ENCODE measurements around the gene ZNF175.

Gene ZNF175

GRCh38 chr19:51572908-51573307, 1.8 kb downstream of the ZNF175 start:
- Histone ChIP-seq H2AK5ac (ENCODE audit: low read length, severe bottlenecking) (no peak overlapping the region), H3K4me2 (ENCODE audit: low read length, poor library complexity, severe bottlenecking) (peak overlapping the region; percentile 38), H2BK120ac (ENCODE audit: low read depth, low read length) (no peak overlapping the region), H3K4me1 (ENCODE audit: control insufficient read depth, insufficient read depth, low read depth, low read length) (peaks cover 11% of the 10 kb centered on the region), H2AFZ (ENCODE audit: low read depth, low read length) (no peak overlapping the region), H3K9ac (ENCODE audit: low read length) (peak overlapping the region; percentile 92), H3K23ac (ENCODE audit: low read length in 2 of 2) (no peak overlapping the region), H3K14ac (ENCODE audit: low read length in 2 of 2) (no peak overlapping the region), H3K18ac (ENCODE audit: low read depth in 1 of 2, low read length in 2 of 2) (no peak overlapping the region), H3K27ac (ENCODE audit: low read length, poor library complexity, severe bottlenecking) (peak overlapping the region; percentile 10), H3K9me3 (ENCODE audit: control insufficient read depth, low read length) (no peaks in the 10 kb centered on the region), H3K27me3 (ENCODE audit: control insufficient read depth in 1 of 2, insufficient read depth in 1 of 2, low read length in 2 of 2) (no peaks in the 10 kb centered on the region), H2BK12ac (ENCODE audit: low read length in 2 of 2) (no peak overlapping the region), H3K36me3 (ENCODE audit: control insufficient read depth in 1 of 2, insufficient read depth in 2 of 2, low read depth in 1 of 2, low read length in 2 of 2) (peaks cover 7 to 37% of the 10 kb centered on the region in 2 experiments), H3K79me1 (replicated peaks; ENCODE audit: low read length, poor library complexity, severe bottlenecking) (peaks cover 19% of the 10 kb centered on the region), H3K4ac (ENCODE audit: low read depth in 1 of 2, low read length in 2 of 2) (no peak overlapping the region), H2BK5ac (ENCODE audit: low read depth, low read length, poor library complexity, severe bottlenecking) (no peak overlapping the region), H2BK15ac (ENCODE audit: low read depth, poor library complexity, severe bottlenecking) (no peak overlapping the region), H4K8ac (ENCODE audit: low read length) (no peak overlapping the region), H3K4me3 (ENCODE audit: insufficient read depth in 1 of 2, low read depth in 1 of 2, low read length in 2 of 2) (peak overlapping the region in 1 of 2 experiments; percentile 95), H4K91ac (ENCODE audit: low read length) (no peak overlapping the region)
- WGBS, result 42% methylated on average over 4 of the region's 4 CpGs
- DNase-seq, result peak; percentile 78

DNA sequence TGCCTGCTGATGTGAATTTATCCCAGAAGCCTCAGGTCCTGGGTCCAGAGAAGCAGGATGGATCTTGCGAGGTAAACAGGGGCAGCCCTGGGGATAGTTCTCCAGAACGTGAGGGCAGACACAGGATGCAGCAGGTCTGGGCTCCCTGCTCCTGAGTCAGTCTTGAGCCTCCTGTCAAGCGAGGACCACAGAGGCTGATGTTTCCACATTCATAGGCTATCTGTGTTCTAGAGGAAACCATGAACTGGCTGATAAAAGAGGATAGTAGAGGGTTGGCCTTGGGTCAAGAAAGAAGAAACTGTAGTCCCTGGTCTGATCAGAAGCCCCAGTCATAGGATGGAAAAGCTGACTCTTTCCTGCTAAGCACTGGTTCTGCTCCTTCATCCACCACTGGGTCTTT, 2.2 kb downstream of the ZNF175 start:
- Histone ChIP-seq H2BK15ac (ENCODE audit: low read depth, poor library complexity, severe bottlenecking) (no peak overlapping the region), H3K27ac (ENCODE audit: low read length, poor library complexity, severe bottlenecking) (peak overlapping the region; percentile 10), H3K14ac (ENCODE audit: low read length in 2 of 2) (no peak overlapping the region), H3K4me3 (ENCODE audit: insufficient read depth in 1 of 2, low read depth in 1 of 2, low read length in 2 of 2) (peak overlapping the region in 1 of 2 experiments; percentile 95), H3K9me3 (ENCODE audit: control insufficient read depth, low read length) (no peaks in the 10 kb centered on the region), H2AK5ac (ENCODE audit: low read length, severe bottlenecking) (no peak overlapping the region), H2BK5ac (ENCODE audit: low read depth, low read length, poor library complexity, severe bottlenecking) (no peak overlapping the region), H3K18ac (ENCODE audit: low read depth in 1 of 2, low read length in 2 of 2) (no peak overlapping the region), H2BK120ac (ENCODE audit: low read depth, low read length) (no peak overlapping the region), H3K23ac (ENCODE audit: low read length in 2 of 2) (no peak overlapping the region), H3K27me3 (ENCODE audit: control insufficient read depth in 1 of 2, insufficient read depth in 1 of 2, low read length in 2 of 2) (no peaks in the 10 kb centered on the region), H3K4ac (ENCODE audit: low read depth in 1 of 2, low read length in 2 of 2) (peak overlapping the region in 1 of 2 experiments; percentile 1), H4K8ac (ENCODE audit: low read length) (no peak overlapping the region), H3K9ac (ENCODE audit: low read length) (peak overlapping the region; percentile 92), H3K4me2 (ENCODE audit: low read length, poor library complexity, severe bottlenecking) (no peak overlapping the region), H2AFZ (ENCODE audit: low read depth, low read length) (no peak overlapping the region), H4K91ac (ENCODE audit: low read length) (no peak overlapping the region), H3K79me1 (replicated peaks; ENCODE audit: low read length, poor library complexity, severe bottlenecking) (peaks cover 21% of the 10 kb centered on the region), H3K36me3 (ENCODE audit: control insufficient read depth in 1 of 2, insufficient read depth in 2 of 2, low read depth in 1 of 2, low read length in 2 of 2) (peaks cover 8 to 39% of the 10 kb centered on the region in 2 experiments), H2BK12ac (ENCODE audit: low read length in 2 of 2) (no peak overlapping the region), H3K4me1 (ENCODE audit: control insufficient read depth, insufficient read depth, low read depth, low read length) (peaks cover 11% of the 10 kb centered on the region)
- peak; percentile 9 for DNase-seq
- WGBS, result 42% methylated on average over 3 of the region's 3 CpGs

DNA sequence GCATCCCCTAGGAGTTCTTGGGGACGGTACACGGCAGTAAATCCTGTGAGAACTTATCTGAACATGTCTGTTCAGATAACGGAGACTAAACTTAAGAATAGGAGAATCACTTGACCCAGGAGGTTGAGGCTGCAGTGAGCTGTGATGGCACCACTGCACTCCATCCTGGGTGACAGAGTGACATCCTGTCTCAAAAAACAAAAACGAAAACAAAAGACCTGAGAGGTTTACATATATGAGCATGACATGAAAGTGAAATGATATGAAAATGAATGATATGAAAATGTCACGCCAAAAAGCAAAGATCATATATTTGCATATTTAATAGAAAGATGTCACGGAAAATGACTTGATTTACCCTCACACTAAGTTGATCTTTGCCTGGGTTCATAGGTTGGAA, 5.8 kb downstream of the ZNF175 start:
- Histone ChIP-seq H3K4me1 (ENCODE audit: control insufficient read depth, insufficient read depth, low read depth, low read length) (peaks cover 9% of the 10 kb centered on the region), H2BK15ac (ENCODE audit: low read depth, poor library complexity, severe bottlenecking) (no peak overlapping the region), H2BK12ac (ENCODE audit: low read length in 2 of 2) (no peak overlapping the region), H3K27ac (ENCODE audit: low read length, poor library complexity, severe bottlenecking) (no peak overlapping the region), H3K18ac (ENCODE audit: low read depth in 1 of 2, low read length in 2 of 2) (no peak overlapping the region), H3K9ac (ENCODE audit: low read length) (no peak overlapping the region), H2AK5ac (ENCODE audit: low read length, severe bottlenecking) (no peak overlapping the region), H3K4me2 (ENCODE audit: low read length, poor library complexity, severe bottlenecking) (no peak overlapping the region), H3K23ac (ENCODE audit: low read length in 2 of 2) (no peak overlapping the region), H2BK5ac (ENCODE audit: low read depth, low read length, poor library complexity, severe bottlenecking) (no peak overlapping the region), H3K27me3 (ENCODE audit: control insufficient read depth in 1 of 2, insufficient read depth in 1 of 2, low read length in 2 of 2) (no peaks in the 10 kb centered on the region), H2BK120ac (ENCODE audit: low read depth, low read length) (no peak overlapping the region), H3K79me1 (replicated peaks; ENCODE audit: low read length, poor library complexity, severe bottlenecking) (peaks cover 29% of the 10 kb centered on the region), H3K14ac (ENCODE audit: low read length in 2 of 2) (no peak overlapping the region), H2AFZ (ENCODE audit: low read depth, low read length) (no peak overlapping the region), H4K8ac (ENCODE audit: low read length) (no peak overlapping the region), H3K4me3 (ENCODE audit: insufficient read depth in 1 of 2, low read depth in 1 of 2, low read length in 2 of 2) (no peak overlapping the region), H3K36me3 (ENCODE audit: control insufficient read depth in 1 of 2, insufficient read depth in 2 of 2, low read depth in 1 of 2, low read length in 2 of 2) (peaks cover 19 to 69% of the 10 kb centered on the region in 2 experiments), H3K9me3 (ENCODE audit: control insufficient read depth, low read length) (peaks cover 5% of the 10 kb centered on the region), H3K4ac (ENCODE audit: low read depth in 1 of 2, low read length in 2 of 2) (no peak overlapping the region), H4K91ac (ENCODE audit: low read length) (no peak overlapping the region)
- DNase-seq, result no peak
- 98% methylated on average over 5 of the region's 6 CpGs for WGBS

DNA sequence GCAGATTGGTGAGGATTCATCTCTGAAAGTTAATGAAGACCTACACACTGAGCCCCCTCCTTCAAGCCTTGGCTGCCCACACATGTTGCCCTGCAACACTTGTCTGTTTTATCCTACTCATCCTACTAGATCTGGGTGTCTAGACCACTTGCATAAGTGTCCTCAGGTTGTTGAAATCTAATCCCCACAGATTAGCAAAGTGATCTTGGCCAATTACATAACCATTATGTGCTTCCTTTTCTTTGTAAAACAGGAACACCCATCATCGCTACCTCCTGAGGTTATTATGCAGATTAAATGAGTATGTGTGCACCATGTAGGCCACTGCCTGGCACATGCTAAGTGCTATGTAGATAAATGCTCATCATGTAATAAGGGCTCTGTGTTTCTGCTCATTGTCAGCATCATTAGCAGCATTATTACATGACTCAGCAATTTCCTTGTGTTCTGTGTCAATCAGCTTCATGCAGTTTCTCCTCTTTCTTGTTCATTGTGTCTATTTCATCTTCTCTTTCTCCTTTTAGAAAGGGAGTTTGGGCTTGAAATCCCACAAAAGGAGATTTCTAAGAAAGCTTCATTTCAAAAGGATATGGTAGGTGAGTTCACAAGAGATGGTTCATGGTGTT, 15.1 kb downstream of the ZNF175 start:
- Histone ChIP-seq H2BK120ac (ENCODE audit: low read depth, low read length) (no peak overlapping the region), H2BK12ac (ENCODE audit: low read length in 2 of 2) (no peak overlapping the region), H2BK5ac (ENCODE audit: low read depth, low read length, poor library complexity, severe bottlenecking) (no peak overlapping the region), H2AFZ (ENCODE audit: low read depth, low read length) (no peak overlapping the region), H3K14ac (ENCODE audit: low read length in 2 of 2) (no peak overlapping the region), H4K8ac (ENCODE audit: low read length) (no peak overlapping the region), H3K36me3 (ENCODE audit: control insufficient read depth in 1 of 2, insufficient read depth in 2 of 2, low read depth in 1 of 2, low read length in 2 of 2) (peaks cover 30 to 72% of the 10 kb centered on the region in 2 experiments), H3K79me1 (replicated peaks; ENCODE audit: low read length, poor library complexity, severe bottlenecking) (peaks cover 8% of the 10 kb centered on the region), H4K91ac (ENCODE audit: low read length) (no peak overlapping the region), H3K18ac (ENCODE audit: low read depth in 1 of 2, low read length in 2 of 2) (no peak overlapping the region), H3K9me3 (ENCODE audit: control insufficient read depth, low read length) (peaks cover 54% of the 10 kb centered on the region), H3K27ac (ENCODE audit: low read length, poor library complexity, severe bottlenecking) (no peak overlapping the region), H3K4me1 (ENCODE audit: control insufficient read depth, insufficient read depth, low read depth, low read length) (no peaks in the 10 kb centered on the region), H3K27me3 (ENCODE audit: control insufficient read depth in 1 of 2, insufficient read depth in 1 of 2, low read length in 2 of 2) (no peaks in the 10 kb centered on the region), H3K4me3 (ENCODE audit: insufficient read depth in 1 of 2, low read depth in 1 of 2, low read length in 2 of 2) (peak overlapping the region in 1 of 2 experiments; percentile 6), H3K9ac (ENCODE audit: low read length) (no peak overlapping the region), H2BK15ac (ENCODE audit: low read depth, poor library complexity, severe bottlenecking) (no peak overlapping the region), H3K4me2 (ENCODE audit: low read length, poor library complexity, severe bottlenecking) (no peak overlapping the region), H2AK5ac (ENCODE audit: low read length, severe bottlenecking) (no peak overlapping the region), H3K4ac (ENCODE audit: low read depth in 1 of 2, low read length in 2 of 2) (no peak overlapping the region), H3K23ac (ENCODE audit: low read length in 2 of 2) (no peak overlapping the region)
- no CpG with 5 or more reads among the region's 1 CpG for WGBS
- DNase-seq, result no peak
